Hepatocyte (in vitro differentiated cells): ENCODE data around the gene RDH5. TPM values are rescaled to one million over a fixed set of nuclear protein-coding genes. Genes with fewer than 3 reads are reported as not detected.

Experiments
- DNase-seq: peaks from one replicate; pipeline ENCODE4 v3.0.0-alpha.2; 2016; ENCODE audit warnings: low spot score
- H2AFZ ChIP-seq: fragments of 200-600 bp; sonication (generic); 2 replicates; pipeline ENCODE4 v1.6.0; 2016; ENCODE audit warnings: antibody characterized with exemption, mild to moderate bottlenecking
- H3K27ac ChIP-seq: fragments of 200-600 bp; sonication (generic); 2 replicates; pipeline ENCODE4 v1.5.1; 2016; ENCODE audit warnings: mild to moderate bottlenecking
- H3K27me3 ChIP-seq: fragments of 200-600 bp; sonication (generic); 2 replicates; pipeline ENCODE4 v1.6.1; 2016
- H3K36me3 ChIP-seq: fragments of 200-600 bp; sonication (generic); replicated peaks from 2 replicates; pipeline ENCODE4 v1.5.1; 2016; ENCODE audit warnings: low read depth; ENCODE audit not compliant: insufficient read depth
- H3K4me1 ChIP-seq: fragments of 200-600 bp; sonication (generic); 2 replicates; pipeline ENCODE4 v1.5.1; 2016; ENCODE audit warnings: mild to moderate bottlenecking, moderate library complexity; ENCODE audit not compliant: insufficient read depth
- H3K4me2 ChIP-seq: fragments of 200-600 bp; sonication (generic); 2 replicates; pipeline ENCODE4 v1.6.0; 2016
- H3K4me3 ChIP-seq: fragments of 200-600 bp; sonication (generic); 2 replicates; pipeline ENCODE4 v1.5.1; 2016; ENCODE audit warnings: mild to moderate bottlenecking
- H3K79me2 ChIP-seq: fragments of 200-600 bp; sonication (generic); 2 replicates; pipeline ENCODE4 v1.6.0; 2017; ENCODE audit warnings: mild to moderate bottlenecking
- H3K9me2 ChIP-seq: fragments of 200-600 bp; sonication (generic); replicated peaks from 2 replicates; pipeline ENCODE4 v1.6.0; 2017; ENCODE audit warnings: mild to moderate bottlenecking; ENCODE audit not compliant: insufficient read depth
- H3K9me3 ChIP-seq: fragments of 200-600 bp; sonication (generic); 2 replicates; pipeline ENCODE4 v1.5.1; 2016; ENCODE audit warnings: low read depth, mild to moderate bottlenecking
- H4K20me1 ChIP-seq: fragments of 200-600 bp; sonication (generic); 2 replicates; pipeline ENCODE4 v1.6.0; 2016; ENCODE audit warnings: mild to moderate bottlenecking; ENCODE audit not compliant: insufficient read depth, poor library complexity, severe bottlenecking
- CTCF ChIP-seq: fragments of 200-600 bp; sonication (generic); IDR thresholded peaks from 2 replicates; pipeline ENCODE4 v1.5.1; 2016; ENCODE audit warnings: antibody characterized with exemption, mild to moderate bottlenecking; ENCODE audit not compliant: poor library complexity
- EZH2 ChIP-seq: fragments of 200-600 bp; sonication (generic); IDR thresholded peaks from 2 replicates; pipeline ENCODE4 v1.6.1; 2016; ENCODE audit warnings: antibody characterized with exemption, mild to moderate bottlenecking, borderline replicate concordance
- EZH2phosphoT487 ChIP-seq: fragments of 200-600 bp; sonication (generic); IDR thresholded peaks from one replicate; pipeline ENCODE4 v1.6.1; 2018; ENCODE audit warnings: antibody characterized with exemption, mild to moderate bottlenecking, low read depth, moderate library complexity; ENCODE audit not compliant: unreplicated experiment, severe bottlenecking
- WGBS: methylation state at CpG from one replicate; pipeline ENCODE4 v1.1.6; 2016; ENCODE audit warnings: low lambda C conversion rate; ENCODE audit errors: missing lambda C conversion rate; 5-methylcytosine and 5-hydroxymethylcytosine counted together
- polyA plus RNA-seq: library from polyadenylated mRNA; unstranded; fragments of >200 nt; fragmentation: Nextera tagmentation; extraction: Ambion mirVana; gene quantifications from 2 replicates; pipeline ENCODE4 v1.2.1, GENCODE V29; 2016
- total RNA-seq: library from RNA; depleted of rRNA; stranded (reverse); fragments of >200 nt; gene quantifications from 2 replicates; pipeline ENCODE4 v1.2.3, GENCODE V29; 2014

RDH5 gene
- total and polyA plus RNA-seq, 2 experiments from 2014 or later = 36.2 to 43.7 TPM

- WGBS = 67% methylated on average over 8 of the region's 9 CpGs
- TF ChIP-seq EZH2phosphoT487 (no peak), CTCF (no peak), EZH2 (no peak)
- Histone ChIP-seq H2AFZ (no peak overlapping the region), H3K4me1 (no peaks in the 10 kb centered on the region), H3K9me3 (no peaks in the 10 kb centered on the region), H3K4me2 (peak overlapping the region; percentile 98), H3K27me3 (peaks cover 41% of the 10 kb centered on the region), H3K79me2 (no peaks in the 10 kb centered on the region), H3K4me3 (no peak overlapping the region), H3K27ac (no peak overlapping the region), H3K36me3 (no peaks in the 10 kb centered on the region), H3K9me2 (no peaks in the 10 kb centered on the region), H4K20me1 (no peaks in the 10 kb centered on the region)
- no peak for DNase-seq
Observed at GRCh38 chr12:55704824-55705718, 15.1 kb upstream of the RDH5 start.

- H3K27me3 ChIP-seq = peaks cover 50% of the 10 kb centered on the region
- peak overlapping the region; percentile 98 for H3K4me2 ChIP-seq
Observed at GRCh38 chr12:55705782-55706402, 14.3 kb upstream of the RDH5 start.

GRCh38 chr12:55706568-55707218, 13.5 kb upstream of the RDH5 start:
- peaks cover 51% of the 10 kb centered on the region for H3K27me3 ChIP-seq
- no peaks in the 10 kb centered on the region for H3K36me3 ChIP-seq
- no peaks in the 10 kb centered on the region for H3K79me2 ChIP-seq
- H4K20me1 ChIP-seq = no peaks in the 10 kb centered on the region
- H3K9me3 ChIP-seq = no peaks in the 10 kb centered on the region
- no peaks in the 10 kb centered on the region for H3K4me1 ChIP-seq
- no peak for DNase-seq
- H3K4me2 ChIP-seq = peak overlapping the region; percentile 98
- H3K27ac ChIP-seq = no peak overlapping the region
- no peak overlapping the region for H2AFZ ChIP-seq
- no peak overlapping the region for H3K4me3 ChIP-seq
- WGBS = 67% methylated on average over 2 of the region's 2 CpGs
- no peaks in the 10 kb centered on the region for H3K9me2 ChIP-seq
- no peak for TF ChIP-seq EZH2phosphoT487
- TF ChIP-seq EZH2 = no peak
- TF ChIP-seq CTCF = no peak

More at GRCh38 chr12:55705782-55706402, 14.3 kb upstream of the RDH5 start:
- Histone ChIP-seq H3K27ac (no peak overlapping the region), H3K36me3 (no peaks in the 10 kb centered on the region), H2AFZ (no peak overlapping the region), H4K20me1 (no peaks in the 10 kb centered on the region), H3K4me1 (no peaks in the 10 kb centered on the region), H3K9me3 (no peaks in the 10 kb centered on the region), H3K79me2 (no peaks in the 10 kb centered on the region), H3K4me3 (no peak overlapping the region), H3K9me2 (no peaks in the 10 kb centered on the region)
- 54% methylated on average over 5 of the region's 5 CpGs for WGBS
- no peak for DNase-seq
- TF ChIP-seq CTCF (peak; percentile 29), EZH2phosphoT487 (no peak)
